TTC549 (cell line): Measurements from ENCODE around the gene WNT5B.

Source experiments
- FAIRE-seq: peaks from 2 replicates; lab custom pipeline; 2012; peaks lifted over from hg19 to GRCh38; lab: Jason Lieb, UNC

Gene WNT5B

GRCh38 chr12:1628666-1629337 lies at the start of gene WNT5B:
TSS of gene WNT5B (plus strand) at chr12:1629231. CDS start at chr12:1631355, 2,124 bp downstream.
- no peak for FAIRE-seq

GRCh38 chr12:1579651-1580435 lies 49.2 kb upstream of the WNT5B start:
- FAIRE-seq: no peak

- FAIRE-seq: no peak
Observed at GRCh38 chr12:1580526-1580925, 48.5 kb upstream of the WNT5B start.

- no peak for FAIRE-seq
Observed at GRCh38 chr12:1581973-1582708, 46.9 kb upstream of the WNT5B start.

GRCh38 chr12:1582709-1583050 lies 46.4 kb upstream of the WNT5B start:
- no peak for FAIRE-seq

GRCh38 chr12:1583421-1584078 lies 45.5 kb upstream of the WNT5B start:
- FAIRE-seq: peak; percentile 88

GRCh38 chr12:1584326-1584725 lies 44.7 kb upstream of the WNT5B start:
- no peak for FAIRE-seq

- no peak for FAIRE-seq
Observed at GRCh38 chr12:1587927-1588574, 41.0 kb upstream of the WNT5B start.

GRCh38 chr12:1588575-1588947 lies 40.5 kb upstream of the WNT5B start:
- FAIRE-seq: no peak

- no peak for FAIRE-seq
Observed at GRCh38 chr12:1590221-1590979, 38.6 kb upstream of the WNT5B start.

GRCh38 chr12:1591034-1591433 lies 38.0 kb upstream of the WNT5B start:
- FAIRE-seq: no peak

- FAIRE-seq: no peak
Observed at GRCh38 chr12:1591543-1591942, 37.5 kb upstream of the WNT5B start.

GRCh38 chr12:1592444-1593173 lies 36.4 kb upstream of the WNT5B start:
- no peak for FAIRE-seq

GRCh38 chr12:1593174-1594005 lies 35.6 kb upstream of the WNT5B start:
- no peak for FAIRE-seq

- no peak for FAIRE-seq
Observed at GRCh38 chr12:1594006-1594260, 35.1 kb upstream of the WNT5B start.

GRCh38 chr12:1594261-1595025 lies 34.6 kb upstream of the WNT5B start, which contains the start of gene FBXL14:
TSS of gene FBXL14 (minus strand) at chr12:1594581. CDS start at chr12:1594066, 515 bp downstream.
- FAIRE-seq: no peak

GRCh38 chr12:1595026-1595561 lies 33.9 kb upstream of the WNT5B start:
- no peak for FAIRE-seq

- FAIRE-seq: no peak
Observed at GRCh38 chr12:1595690-1596347, 33.2 kb upstream of the WNT5B start.
